CD4-positive, alpha-beta T cell treated with Interleukin-4 for 4 hours (primary cell): ENCODE data around the gene EFHC1.
"Not testable (repeated sequence)": the region's sequence is repeated elsewhere in the genome, so short reads cannot be mapped to it uniquely, and the experiment has no call there.

ENCODE experiments used
- DNase-seq: peaks from one replicate; pipeline ENCODE4 v3.0.0-alpha.2; 2020

EFHC1 gene

GRCh38 chr6:52399511-52400312, 20.4 kb upstream of the EFHC1 start:
- DNase-seq: peak; percentile 52

DNA sequence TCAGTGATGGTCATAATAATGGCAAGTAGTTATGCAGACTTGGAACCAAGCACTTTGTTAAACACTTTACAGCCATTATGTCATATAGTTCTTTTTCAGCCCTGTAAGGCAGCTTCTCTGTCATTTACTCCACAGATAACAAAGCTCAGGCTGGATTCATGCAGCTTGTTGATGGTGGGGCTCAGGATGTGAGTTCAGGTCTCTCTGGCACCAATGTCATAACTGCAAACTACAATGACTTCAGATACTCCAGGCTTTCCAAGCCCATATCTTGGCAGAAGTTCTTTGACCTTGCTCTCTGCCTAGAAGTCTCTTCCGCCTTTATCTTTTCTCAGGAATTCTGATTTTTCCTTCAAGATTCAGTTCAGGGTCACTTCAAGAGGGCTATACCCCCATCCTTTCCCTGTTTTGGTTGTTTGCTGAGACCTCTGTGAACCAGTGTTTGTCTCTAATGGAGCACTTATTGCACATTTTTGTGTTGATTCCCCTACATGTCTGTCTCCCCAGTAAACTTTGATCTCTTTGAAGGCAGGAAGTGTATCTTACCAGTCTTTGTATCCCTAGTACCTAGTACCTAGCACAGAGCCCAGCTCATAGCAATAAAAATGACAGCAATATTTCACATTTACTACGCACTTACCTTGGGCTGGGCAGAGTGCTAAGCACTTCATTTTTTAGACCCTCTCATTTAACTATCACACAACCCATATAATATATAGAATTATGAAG, 19.7 kb upstream of the EFHC1 start:
- DNase-seq: no peak

GRCh38 chr6:52403086-52403485, 17.1 kb upstream of the EFHC1 start:
- DNase-seq: no peak

DNA sequence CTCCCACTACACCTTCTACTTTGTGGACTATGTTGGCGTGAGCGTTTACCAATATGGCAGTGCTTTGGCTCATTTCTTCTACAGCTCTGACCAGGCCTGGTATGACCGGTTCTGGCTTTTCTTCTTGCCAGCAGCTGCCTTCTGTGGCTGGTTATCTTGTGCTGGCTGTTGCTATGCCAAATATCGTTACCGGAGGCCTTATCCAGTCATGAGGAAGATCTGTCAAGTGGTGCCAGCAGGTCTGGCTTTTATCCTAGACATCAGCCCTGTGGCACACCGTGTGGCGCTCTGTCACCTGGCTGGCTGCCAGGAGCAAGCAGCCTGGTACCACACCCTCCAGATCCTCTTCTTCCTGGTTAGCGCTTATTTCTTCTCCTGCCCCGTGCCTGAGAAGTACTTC, 16.5 kb upstream of the EFHC1 start:
- no peak for DNase-seq

GRCh38 chr6:52405243-52405642, 14.9 kb upstream of the EFHC1 start:
- no peak for DNase-seq

DNA sequence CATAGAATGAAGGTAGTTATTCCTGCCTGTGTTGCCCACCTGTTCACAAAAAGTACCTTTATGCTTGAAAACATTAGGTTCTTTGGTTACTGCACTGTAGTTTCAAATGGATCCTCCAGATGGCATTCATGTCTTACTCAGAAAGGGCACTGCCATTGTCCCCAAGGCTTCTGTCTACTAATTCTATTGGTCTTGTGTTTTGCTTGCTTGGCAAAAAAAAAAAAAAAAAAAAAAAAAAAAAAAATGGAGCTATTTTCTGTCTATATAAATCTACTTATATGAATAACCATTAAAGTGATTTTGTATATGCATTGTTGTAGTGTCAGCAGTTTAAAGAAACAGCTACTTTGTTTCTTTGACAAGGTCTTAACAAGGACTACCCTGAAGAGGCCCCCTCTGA, 12.7 kb upstream of the EFHC1 start:
- DNase-seq: peak; percentile 35

DNA sequence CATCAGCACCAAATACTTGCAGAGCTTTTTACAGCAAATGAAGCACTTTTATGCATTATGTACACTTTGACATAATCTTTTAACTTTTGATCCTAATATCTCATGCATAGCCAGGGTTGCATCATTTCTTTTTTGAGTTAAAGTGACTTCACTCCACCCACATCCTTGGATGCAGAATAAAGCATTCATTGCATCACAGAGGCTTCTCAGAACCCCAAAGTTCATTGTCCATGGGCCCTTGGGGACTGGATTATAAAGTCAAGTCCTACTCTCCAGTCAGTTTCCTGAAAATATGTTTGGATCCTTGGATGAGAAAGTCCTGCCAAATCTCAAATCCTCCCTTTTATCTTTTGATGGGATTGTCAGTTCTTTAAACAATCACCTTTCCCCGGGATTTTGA, 10.6 kb upstream of the EFHC1 start:
- DNase-seq: no peak

DNA sequence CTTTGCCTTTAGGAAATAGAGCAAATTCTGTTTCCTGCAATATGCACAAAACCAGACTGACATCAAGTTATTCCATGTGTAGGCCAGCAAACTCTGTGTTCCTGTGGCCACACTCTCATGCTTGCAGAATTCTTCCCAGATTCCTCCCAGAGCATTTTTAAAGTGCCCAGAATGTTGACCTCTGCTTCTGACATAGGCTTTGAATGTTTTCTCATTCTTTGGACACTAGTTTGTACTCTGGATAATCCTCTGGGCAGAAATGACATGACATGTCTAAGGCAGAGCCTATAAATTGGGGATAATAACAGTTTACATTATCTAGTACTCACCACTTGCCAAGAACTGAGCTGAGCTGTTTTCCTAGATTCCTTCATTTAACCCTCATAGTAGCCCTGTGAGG, 9.2 kb upstream of the EFHC1 start:
- DNase-seq: no peak

DNA sequence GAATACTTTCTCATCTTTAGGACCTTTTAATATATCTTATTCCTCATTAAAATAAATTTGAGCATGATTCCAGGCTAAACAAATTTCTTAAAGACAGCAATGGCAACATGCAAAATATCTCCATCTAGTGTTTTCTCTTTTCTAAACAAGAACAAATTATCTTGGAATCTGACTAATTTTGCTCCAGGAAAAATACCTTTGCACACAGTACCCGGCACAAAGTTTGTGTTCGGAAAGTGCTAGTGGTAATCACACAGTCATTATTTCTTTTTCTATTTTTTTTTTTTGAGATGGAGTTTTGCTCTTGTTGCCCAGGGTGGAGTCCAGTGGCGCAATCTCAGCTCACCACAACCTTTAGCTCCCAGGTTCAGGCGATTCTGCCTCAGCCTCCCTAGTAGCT, 8.2 kb upstream of the EFHC1 start:
- no peak for DNase-seq

DNA sequence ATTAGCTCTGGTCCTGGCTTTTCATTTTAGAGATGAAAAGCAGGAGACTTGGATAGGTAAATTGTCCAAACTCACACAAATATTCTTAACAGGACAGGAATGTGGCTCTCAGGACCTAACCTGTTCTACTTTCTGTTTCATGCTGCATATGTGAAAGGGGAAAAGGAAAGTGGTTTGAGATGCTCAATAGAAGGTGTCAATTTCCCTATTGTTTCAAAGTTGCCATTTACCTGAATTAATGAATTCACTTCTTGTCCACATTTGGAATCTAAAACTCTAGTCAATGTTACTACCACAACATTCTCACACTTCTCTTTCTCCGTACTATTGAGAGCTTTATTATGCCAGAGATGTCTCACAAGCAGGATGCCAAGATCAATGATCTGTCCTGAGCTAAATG, 4.8 kb upstream of the EFHC1 start:
- DNase-seq: no peak

GRCh38 chr6:52415917-52416628, 4.1 kb upstream of the EFHC1 start:
- no peak for DNase-seq

GRCh38 chr6:52416629-52417151, 3.5 kb upstream of the EFHC1 start:
- DNase-seq: peak; percentile 73

- DNase-seq: no peak
Observed at GRCh38 chr6:52417675-52418111, 2.4 kb upstream of the EFHC1 start.

GRCh38 chr6:52418606-52419005, 1.5 kb upstream of the EFHC1 start:
- no peak for DNase-seq

DNA sequence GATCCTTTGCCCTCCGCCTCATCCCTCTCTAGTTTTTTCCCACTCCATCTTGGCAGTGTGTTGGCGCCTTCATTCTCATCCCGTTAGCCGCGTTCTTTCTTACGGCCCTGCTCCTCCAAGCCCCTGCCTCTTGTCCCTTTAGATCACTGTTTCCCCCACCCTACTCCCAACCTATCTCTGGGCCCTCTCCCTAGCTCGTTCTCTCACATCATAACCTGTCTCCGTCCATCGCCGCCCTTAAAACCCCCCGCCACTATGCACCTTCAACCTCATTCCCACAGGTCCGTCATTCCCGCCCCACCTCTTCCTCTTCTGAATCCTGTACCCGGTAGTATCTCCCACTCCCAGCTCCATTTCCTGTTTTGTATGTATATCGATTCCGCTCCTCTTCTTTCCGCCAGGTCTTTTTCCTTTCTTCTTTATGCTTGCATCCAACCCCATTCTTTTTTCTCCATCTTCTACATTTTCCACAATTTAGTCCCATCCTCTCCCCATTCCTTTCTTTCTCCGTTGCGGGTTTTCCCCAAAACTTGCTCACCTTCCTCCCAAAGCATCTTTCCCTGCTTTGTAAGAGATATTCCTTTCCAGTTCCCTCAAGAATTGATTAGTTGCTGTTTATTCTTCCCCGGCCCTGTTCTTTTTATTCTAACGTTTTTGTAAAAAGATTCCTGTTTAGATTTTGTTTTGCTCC, 671 bp downstream of the EFHC1 start:
- no peak for DNase-seq

DNA sequence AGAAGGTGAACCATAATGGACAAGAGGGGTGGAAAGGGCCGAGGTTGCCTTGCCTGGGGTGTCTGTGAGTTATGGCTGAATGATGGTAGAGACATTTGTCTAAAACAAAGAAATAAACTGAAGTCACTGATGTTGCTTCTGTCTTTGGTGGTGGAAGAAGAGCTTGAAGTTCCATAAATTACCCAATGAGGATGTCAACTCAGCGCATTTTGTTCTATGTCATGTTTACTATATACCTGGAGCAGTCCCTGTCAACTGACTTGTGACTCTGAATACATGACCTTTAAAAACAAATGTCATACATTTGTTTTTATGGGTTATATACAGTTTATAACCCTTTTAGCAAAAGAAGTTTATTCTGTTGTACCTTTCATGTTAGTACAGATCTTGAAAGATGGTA, 2.0 kb downstream of the EFHC1 start:
- no peak for DNase-seq

- no peak for DNase-seq
Observed at GRCh38 chr6:52423448-52423847, 3.3 kb downstream of the EFHC1 start.

DNA sequence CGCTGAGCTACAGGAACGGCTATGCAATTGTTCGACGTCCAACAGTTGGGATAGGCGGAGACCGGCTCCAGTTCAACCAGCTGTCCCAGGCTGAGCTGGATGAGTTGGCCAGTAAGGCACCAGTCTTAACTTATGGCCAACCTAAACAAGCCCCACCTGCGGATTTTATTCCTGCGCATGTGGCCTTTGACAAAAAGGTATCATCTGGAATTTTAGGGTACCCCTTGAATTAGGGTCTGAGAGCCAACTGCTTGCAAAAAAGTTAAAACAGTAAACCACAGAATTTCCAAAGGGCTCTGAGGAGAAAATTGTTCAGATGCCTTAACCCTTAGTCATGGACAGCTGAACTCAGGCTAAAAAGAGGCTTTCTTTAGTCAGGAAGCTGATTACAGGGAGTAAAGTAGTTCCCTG, 3.8 kb downstream of the EFHC1 start:
- DNase-seq: no peak

- no peak for DNase-seq
Observed at GRCh38 chr6:52424513-52424912, 4.4 kb downstream of the EFHC1 start.

DNA sequence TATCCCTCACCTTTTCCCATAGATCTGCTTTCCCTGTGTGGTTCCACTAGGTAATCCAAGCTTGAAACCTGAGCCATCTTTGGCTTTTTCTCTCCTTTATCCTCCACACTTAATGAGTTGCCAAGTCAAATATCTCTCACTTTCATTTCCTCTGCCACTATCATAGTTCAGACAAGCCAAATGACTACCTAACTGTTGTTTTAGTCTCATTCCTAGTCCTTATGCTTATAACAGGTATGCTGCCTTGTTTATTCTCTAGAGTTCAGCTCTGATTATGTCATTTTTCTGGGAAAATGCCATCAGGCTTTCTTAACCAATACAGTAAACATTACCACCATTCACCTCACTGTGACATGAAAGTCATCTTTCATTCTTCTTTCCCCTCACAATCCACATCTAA, 6.5 kb downstream of the EFHC1 start:
- DNase-seq: no peak

DNA sequence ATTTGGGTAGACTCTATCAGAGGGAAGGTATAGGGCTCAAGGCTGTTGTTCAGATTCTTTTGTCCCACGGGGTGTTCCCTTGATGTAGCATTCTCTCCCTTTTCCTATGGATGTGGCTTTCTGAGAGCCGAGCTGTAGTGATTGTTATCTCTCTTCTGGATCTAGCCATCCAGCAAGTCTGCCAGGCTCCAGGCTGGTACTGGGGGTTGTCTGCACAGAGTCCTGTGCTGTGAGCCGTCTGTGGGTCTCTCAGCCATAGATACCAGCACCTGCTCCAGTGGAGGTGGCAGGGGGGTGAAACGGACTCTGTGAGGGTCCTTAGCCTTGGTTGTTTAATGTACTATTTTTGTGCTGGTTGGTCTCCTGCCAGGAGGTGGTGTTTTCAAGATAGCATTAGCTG, 13.2 kb downstream of the EFHC1 start:
- DNase-seq: not testable (repeated sequence)

DNA sequence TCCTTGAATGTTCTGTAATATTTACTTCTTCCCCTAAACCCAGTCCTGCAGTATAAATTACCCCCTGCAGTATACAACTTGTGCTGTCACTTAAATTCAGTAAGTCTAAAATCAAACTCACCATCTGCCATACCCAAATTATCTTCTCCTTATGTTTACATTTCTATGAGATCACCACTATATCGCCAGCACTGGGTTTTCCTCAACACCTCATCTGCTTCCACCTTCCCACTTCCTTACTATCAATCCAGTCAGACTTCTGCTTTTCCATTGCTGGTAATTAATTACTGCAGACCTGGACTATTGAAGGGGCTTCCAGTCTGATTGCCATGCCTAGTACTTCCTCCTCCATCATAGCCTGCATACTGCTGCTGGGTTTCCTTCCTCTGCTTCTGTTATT, 15.2 kb downstream of the EFHC1 start:
- DNase-seq: no peak

DNA sequence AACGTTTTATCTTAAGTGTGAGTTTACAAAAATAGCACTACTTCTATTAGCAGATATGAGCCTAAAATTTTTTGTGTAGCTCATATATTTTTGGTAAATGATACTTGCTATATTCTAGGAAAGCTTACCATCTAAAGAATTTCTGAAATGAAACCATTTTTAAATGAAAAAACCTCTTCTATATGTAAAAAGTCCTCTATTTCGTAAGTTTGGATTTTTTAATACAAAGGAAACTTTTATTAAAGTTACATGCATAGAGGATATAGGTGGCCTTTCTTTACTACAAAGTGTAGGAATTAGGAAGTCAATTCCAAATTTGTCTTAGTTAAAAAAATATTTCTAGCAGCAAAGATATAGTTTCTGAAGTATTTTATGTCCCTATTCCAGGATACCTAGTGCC, 18.8 kb downstream of the EFHC1 start:
- DNase-seq: no peak
